ENCODE measurements around the gene KBTBD12.
"Not testable (repeated sequence)": the region's sequence is repeated elsewhere in the genome, so short reads cannot be mapped to it uniquely, and the experiment has no call there.

The KBTBD12 gene

GRCh38 chr3:127903611-127904375, 11.2 kb upstream of the KBTBD12 start:
- no peak for DNase-seq (ENCODE audit: low read depth in 2 of 2)

- no peak for DNase-seq (ENCODE audit: low read depth in 2 of 2)
These were observed 9.5 kb upstream of the KBTBD12 start for GRCh38 chr3:127905556-127905955.

GRCh38 chr3:127906653-127907052, 8.4 kb upstream of the KBTBD12 start:
- DNase-seq (ENCODE audit: low read depth in 2 of 2): not testable (repeated sequence)

GRCh38 chr3:127908202-127908601, 6.8 kb upstream of the KBTBD12 start:
- DNase-seq (ENCODE audit: low read depth in 2 of 2): no peak

GRCh38 chr3:127908951-127909350, 6.1 kb upstream of the KBTBD12 start:
- no peak for DNase-seq (ENCODE audit: low read depth in 2 of 2)

- DNase-seq (ENCODE audit: low read depth in 2 of 2): no peak
These were observed 5.4 kb upstream of the KBTBD12 start for GRCh38 chr3:127909646-127910045.

- no peak for DNase-seq (ENCODE audit: low read depth in 2 of 2)
These were observed 3.6 kb upstream of the KBTBD12 start for GRCh38 chr3:127911421-127911931.

- not testable (repeated sequence) for DNase-seq (ENCODE audit: low read depth in 2 of 2)
These were observed 1.2 kb upstream of the KBTBD12 start for GRCh38 chr3:127913841-127914240.

GRCh38 chr3:127914584-127914983, 448 bp upstream of the KBTBD12 start:
- no peak for DNase-seq (ENCODE audit: low read depth in 2 of 2)

GRCh38 chr3:127915937-127916493, 983 bp downstream of the KBTBD12 start:
- DNase-seq (ENCODE audit: low read depth in 2 of 2): no peak

GRCh38 chr3:127920738-127921137, 5.7 kb downstream of the KBTBD12 start:
- DNase-seq (ENCODE audit: low read depth in 2 of 2): no peak

- DNase-seq (ENCODE audit: low read depth in 2 of 2): no peak
These were observed 8.6 kb downstream of the KBTBD12 start for GRCh38 chr3:127923611-127924010.

GRCh38 chr3:127925384-127925783, 10.4 kb downstream of the KBTBD12 start:
- no peak for DNase-seq (ENCODE audit: low read depth in 2 of 2)

- no peak for DNase-seq (ENCODE audit: low read depth in 2 of 2)
These were observed 13.0 kb downstream of the KBTBD12 start for GRCh38 chr3:127927829-127928604.

- no peak for DNase-seq (ENCODE audit: low read depth in 2 of 2)
These were observed 14.9 kb downstream of the KBTBD12 start for GRCh38 chr3:127929818-127930413.

GRCh38 chr3:127933396-127933795, 18.4 kb downstream of the KBTBD12 start:
- DNase-seq (ENCODE audit: low read depth in 2 of 2): no peak

GRCh38 chr3:127938800-127939199, 23.8 kb downstream of the KBTBD12 start:
- no peak for DNase-seq (ENCODE audit: low read depth in 2 of 2)

- DNase-seq (ENCODE audit: low read depth in 2 of 2): no peak
These were observed 25.1 kb downstream of the KBTBD12 start for GRCh38 chr3:127940116-127940515.

- no peak for DNase-seq (ENCODE audit: low read depth in 2 of 2)
These were observed 27.6 kb downstream of the KBTBD12 start for GRCh38 chr3:127942613-127943012.

GRCh38 chr3:127948211-127948610, 33.2 kb downstream of the KBTBD12 start:
- no peak for DNase-seq (ENCODE audit: low read depth in 2 of 2)

GRCh38 chr3:127949446-127950055, 34.5 kb downstream of the KBTBD12 start:
- no peak for DNase-seq (ENCODE audit: low read depth in 2 of 2)

- no peak for DNase-seq (ENCODE audit: low read depth in 2 of 2)
These were observed 36.2 kb downstream of the KBTBD12 start for GRCh38 chr3:127951276-127951675.

Data from activated CD8-positive, alpha-beta memory T cell treated with anti-CD3 and anti-CD28 coated beads for 4 hours (primary cell).